Smooth muscle cell of the pulmonary artery (primary cell): Measurements from ENCODE around the gene MS4A12. TPM values are rescaled to one million over a fixed set of nuclear protein-coding genes. Genes with fewer than 3 reads are reported as not detected.

Experiments
- total RNA-seq: library from RNA; depleted of rRNA; stranded (reverse); fragments of >200 nt; gene quantifications from 2 replicates; pipeline ENCODE4 v1.2.3, GENCODE V29; 2014

The MS4A12 gene, protein sequence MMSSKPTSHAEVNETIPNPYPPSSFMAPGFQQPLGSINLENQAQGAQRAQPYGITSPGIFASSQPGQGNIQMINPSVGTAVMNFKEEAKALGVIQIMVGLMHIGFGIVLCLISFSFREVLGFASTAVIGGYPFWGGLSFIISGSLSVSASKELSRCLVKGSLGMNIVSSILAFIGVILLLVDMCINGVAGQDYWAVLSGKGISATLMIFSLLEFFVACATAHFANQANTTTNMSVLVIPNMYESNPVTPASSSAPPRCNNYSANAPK
- total RNA-seq = not detected in 2 replicates

DNA sequence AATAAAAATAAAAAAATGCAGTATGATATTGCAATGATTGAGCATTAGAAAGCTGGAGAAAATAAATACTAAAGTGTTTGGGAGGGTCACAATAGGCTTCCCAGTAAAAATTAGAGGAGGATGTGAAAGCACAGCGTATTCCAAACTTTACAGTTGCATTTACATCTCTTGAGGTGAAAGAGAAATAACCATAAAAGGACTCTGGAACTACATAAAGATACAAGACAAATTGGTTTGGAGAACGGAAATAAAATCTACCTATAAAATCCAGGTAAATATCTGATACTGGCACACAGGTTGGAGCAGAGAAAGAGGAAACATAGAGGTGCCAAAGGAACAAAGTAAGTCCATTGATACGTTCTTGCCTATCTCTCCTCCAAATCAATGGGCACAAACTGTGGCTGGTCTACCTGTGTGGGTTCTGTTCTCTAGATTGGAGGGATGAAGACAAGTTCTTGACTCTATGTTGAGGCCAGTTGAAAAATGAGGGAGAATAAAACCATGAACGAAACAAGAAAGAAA is at the start of gene MS4A12:
TSS of gene MS4A12 (plus strand) at position 291 of the 522 bp plus-strand sequence. CDS start 4,541 bp downstream, outside the sequence.

GRCh38 chr11:60455531-60456042 is 37.0 kb upstream of the MS4A12 start, which contains the start of gene MS4A1:
MS4A1 (plus strand) TSS chr11:60455847; CDS start chr11:60462375, 6,528 bp downstream.

GRCh38 chr11:60515144-60515855 is 22.7 kb downstream of the MS4A12 start, which contains the start of gene MS4A13:
MS4A13 (plus strand) TSS chr11:60515392; CDS start chr11:60518084, 2,692 bp downstream.

Other genes starting within 250 kb of the MS4A12 start
- not detected in 2 replicates for gene MS4A4E, start 249.6 kb upstream of the MS4A12 start, total RNA-seq
- gene MS4A4A, start 212.1 kb upstream of the MS4A12 start, total RNA-seq = not detected in 2 replicates
- gene MS4A6E, start 165.5 kb upstream of the MS4A12 start, total RNA-seq = not detected in 2 replicates
- gene MS4A7, start 114.2 kb upstream of the MS4A12 start, total RNA-seq = not detected in 2 replicates
- not detected in 2 replicates for gene MS4A14, start 96.3 kb upstream of the MS4A12 start, total RNA-seq
- not detected in 2 replicates for gene MS4A5, start 63.2 kb upstream of the MS4A12 start, total RNA-seq
- not detected in 2 replicates for gene MS4A1, start 36.9 kb upstream of the MS4A12 start, total RNA-seq
- not detected in 2 replicates for gene MS4A13, start 22.6 kb downstream of the MS4A12 start, total RNA-seq
- not detected in 2 replicates for gene MS4A8, start 206.8 kb downstream of the MS4A12 start, total RNA-seq
- not detected in 2 replicates for gene MS4A18, start 231.9 kb downstream of the MS4A12 start, total RNA-seq